Muscle layer of duodenum (tissue), 2 donors: ENCODE data around the gene BAZ1B.
"Not testable (repeated sequence)": the region's sequence is repeated elsewhere in the genome, so short reads cannot be mapped to it uniquely, and the experiment has no call there.

ENCODE experiments used
- H3K27ac ChIP-seq: one replicate; pipeline ENCODE4 v1.7.0; 2013; ENCODE audit warnings: mild to moderate bottlenecking, low read length
- H3K27me3 ChIP-seq: one replicate; pipeline ENCODE4 v1.7.0; 2013; ENCODE audit warnings: low read depth, mild to moderate bottlenecking, control low read depth, low read length
- H3K36me3 ChIP-seq, 2 donors: one replicate each; pipeline ENCODE4 v1.7.0; 2013; ENCODE audit warnings: low read length in 2 of 2, control low read depth in 1 of 2, mild to moderate bottlenecking in 1 of 2; ENCODE audit not compliant: insufficient read depth in 2 of 2, control insufficient read depth in 1 of 2
- H3K4me1 ChIP-seq, 2 donors: one replicate each; pipeline ENCODE4 v1.7.0; 2013; ENCODE audit warnings: low read length in 2 of 2, mild to moderate bottlenecking in 2 of 2, control low read depth in 1 of 2, moderate library complexity in 1 of 2; ENCODE audit not compliant: insufficient read depth in 2 of 2, control insufficient read depth in 1 of 2
- H3K4me3 ChIP-seq, 2 donors: one replicate each; pipeline ENCODE4 v1.7.0; 2013; ENCODE audit warnings: low read length in 2 of 2, low read depth in 1 of 2, mild to moderate bottlenecking in 1 of 2
- H3K9me3 ChIP-seq, 2 donors: one replicate each; pipeline ENCODE4 v1.7.0; 2013; ENCODE audit warnings: low read length in 2 of 2, control low read depth in 1 of 2, mild to moderate bottlenecking in 1 of 2; ENCODE audit not compliant: control insufficient read depth in 1 of 2
- donor health status: healthy.

The BAZ1B gene

GRCh38 chr7:73518470-73518869 is 3.6 kb downstream of the BAZ1B start:
- H3K27ac ChIP-seq = peak overlapping the region; percentile 18
- peaks cover 12 to 29% of the 10 kb centered on the region in 2 donors for H3K4me1 ChIP-seq
- H3K9me3 ChIP-seq = no peaks in the 10 kb centered on the region
- no peaks in the 10 kb centered on the region for H3K27me3 ChIP-seq
- H3K36me3 ChIP-seq = peaks cover 9 to 12% of the 10 kb centered on the region in 2 donors
- no peak overlapping the region for H3K4me3 ChIP-seq

GRCh38 chr7:73517241-73517995 is 4.7 kb downstream of the BAZ1B start:
- peaks cover 12 to 35% of the 10 kb centered on the region in 2 donors for H3K4me1 ChIP-seq
- no peaks in the 10 kb centered on the region for H3K9me3 ChIP-seq
- no peak overlapping the region for H3K27ac ChIP-seq
- H3K27me3 ChIP-seq = no peaks in the 10 kb centered on the region
- H3K4me3 ChIP-seq = no peak overlapping the region
- H3K36me3 ChIP-seq = peaks cover 9 to 12% of the 10 kb centered on the region in 2 donors

- H3K4me3 ChIP-seq = no peak overlapping the region
- H3K9me3 ChIP-seq = no peaks in the 10 kb centered on the region
- H3K27ac ChIP-seq = no peak overlapping the region
- H3K27me3 ChIP-seq = no peaks in the 10 kb centered on the region
- H3K4me1 ChIP-seq = peaks cover 6 to 36% of the 10 kb centered on the region in 2 donors
- H3K36me3 ChIP-seq = peaks cover 9 to 16% of the 10 kb centered on the region in 2 donors
Measured at GRCh38 chr7:73515178-73515577, 6.9 kb downstream of the BAZ1B start.

- no peak overlapping the region for H3K27ac ChIP-seq
- H3K9me3 ChIP-seq = no peaks in the 10 kb centered on the region
- peaks cover 23 to 33% of the 10 kb centered on the region in 2 donors for H3K36me3 ChIP-seq
Measured at GRCh38 chr7:73512018-73512780, 9.9 kb downstream of the BAZ1B start.

GRCh38 chr7:73509463-73509862 is 12.6 kb downstream of the BAZ1B start:
- Histone ChIP-seq H3K27me3 (no peaks in the 10 kb centered on the region), H3K4me3 (no peak overlapping the region), H3K9me3 (no peaks in the 10 kb centered on the region), H3K27ac (no peak overlapping the region), H3K4me1 (peaks cover 0 to 15% of the 10 kb centered on the region in 2 donors), H3K36me3 (peaks cover 35 to 43% of the 10 kb centered on the region in 2 donors)

More at GRCh38 chr7:73512018-73512780, 9.9 kb downstream of the BAZ1B start:
- Histone ChIP-seq H3K4me1 (peaks cover 0 to 15% of the 10 kb centered on the region in 2 donors), H3K4me3 (no peak overlapping the region), H3K27me3 (no peaks in the 10 kb centered on the region)

GRCh38 chr7:73507556-73507955 is 14.5 kb downstream of the BAZ1B start:
- Histone ChIP-seq H3K27ac (no peak overlapping the region), H3K4me3 (no peak overlapping the region), H3K27me3 (no peaks in the 10 kb centered on the region), H3K36me3 (peaks cover 51 to 60% of the 10 kb centered on the region in 2 donors), H3K4me1 (peaks cover 0 to 9% of the 10 kb centered on the region in 2 donors), H3K9me3 (no peaks in the 10 kb centered on the region)

- Histone ChIP-seq H3K4me1 (peaks cover 0 to 2% of the 10 kb centered on the region in 2 donors), H3K4me3 (no peak overlapping the region), H3K27ac (no peak overlapping the region), H3K27me3 (no peaks in the 10 kb centered on the region), H3K36me3 (peaks cover 58 to 73% of the 10 kb centered on the region in 2 donors), H3K9me3 (no peaks in the 10 kb centered on the region)
Measured at GRCh38 chr7:73504920-73505319, 17.2 kb downstream of the BAZ1B start.

- Histone ChIP-seq H3K27ac (no peak overlapping the region), H3K36me3 (peaks cover 59 to 64% of the 10 kb centered on the region in 2 donors), H3K4me3 (no peak overlapping the region), H3K27me3 (no peaks in the 10 kb centered on the region), H3K9me3 (no peaks in the 10 kb centered on the region), H3K4me1 (peaks cover 0 to 2% of the 10 kb centered on the region in 2 donors)
Measured at GRCh38 chr7:73504017-73504416, 18.1 kb downstream of the BAZ1B start.

GRCh38 chr7:73503229-73503628 is 18.9 kb downstream of the BAZ1B start:
- Histone ChIP-seq H3K9me3 (no peaks in the 10 kb centered on the region), H3K27me3 (no peaks in the 10 kb centered on the region), H3K36me3 (peaks cover 61 to 63% of the 10 kb centered on the region in 2 donors), H3K4me3 (no peak overlapping the region), H3K4me1 (peaks cover 0 to 2% of the 10 kb centered on the region in 2 donors), H3K27ac (no peak overlapping the region)

GRCh38 chr7:73496626-73497025 is 25.5 kb downstream of the BAZ1B start:
- Histone ChIP-seq H3K27me3 (no peaks in the 10 kb centered on the region), H3K4me1 (no peaks in the 10 kb centered on the region), H3K4me3 (no peak overlapping the region), H3K36me3 (peaks cover 42 to 65% of the 10 kb centered on the region in 2 donors), H3K27ac (no peak overlapping the region), H3K9me3 (no peaks in the 10 kb centered on the region)

- H3K36me3 ChIP-seq = peaks cover 41 to 65% of the 10 kb centered on the region in 2 donors
- not testable (repeated sequence) for H3K27me3 ChIP-seq, H3K27ac ChIP-seq, H3K9me3 ChIP-seq, H3K4me1 ChIP-seq, H3K4me3 ChIP-seq
Measured at GRCh38 chr7:73495507-73495906, 26.6 kb downstream of the BAZ1B start.
